Upper lobe of left lung (tissue), 4 donors: ENCODE measurements around the gene TRPV3.

Experiments used
- EP300 ChIP-seq, 4 donors: sonication (generic); formaldehyde crosslinking; IDR thresholded peaks; one replicate each; pipeline ENCODE4 v1.5.1; 2017; ENCODE audit warnings: antibody characterized with exemption in 4 of 4, control low read depth in 2 of 4
- POLR2AphosphoS5 ChIP-seq, 2 donors: sonication (generic); formaldehyde crosslinking; IDR thresholded peaks; one replicate each; pipeline ENCODE4 v1.5.1; 2017; ENCODE audit warnings: antibody characterized with exemption in 2 of 2

- TF ChIP-seq EP300 (IDR thresholded peaks at IDR 0.05) (no peak), POLR2AphosphoS5 (IDR thresholded peaks at IDR 0.05) (no peak)
Observed at GRCh38 chr17:3534881-3535252, 22.7 kb downstream of the TRPV3 start.
